T-helper 2 cell treated with Interferon-gamma antibody and Interleukin-4, amounts not matched to agents 5 μg/mL and 100 μg/mL, for 36 hours (primary cell): ENCODE results near the gene HPS5.
"Not testable (repeated sequence)": the region's sequence is repeated elsewhere in the genome, so short reads cannot be mapped to it uniquely, and the experiment has no call there.

ENCODE experiments used
- DNase-seq: peaks from one replicate; pipeline ENCODE4 v3.0.0; 2021; ENCODE audit warnings: low spot score
- H3K27ac Mint-ChIP-seq: one replicate; pipeline ENCODE4 v1.8.0; 2021; ENCODE audit warnings: mild to moderate bottlenecking, mixed read lengths
- H3K27me3 Mint-ChIP-seq: one replicate; pipeline ENCODE4 v1.8.0; 2021; ENCODE audit warnings: low read depth, mixed read lengths
- H3K36me3 Mint-ChIP-seq: one replicate; pipeline ENCODE4 v1.8.0; 2021; ENCODE audit warnings: low read depth, mixed read lengths
- H3K4me1 Mint-ChIP-seq: one replicate; pipeline ENCODE4 v1.8.0; 2021; ENCODE audit warnings: low read depth, mixed read lengths
- H3K4me3 Mint-ChIP-seq: one replicate; pipeline ENCODE4 v1.8.0; 2022; ENCODE audit warnings: mild to moderate bottlenecking, moderate library complexity, mixed read lengths
- H3K9me3 Mint-ChIP-seq: one replicate; pipeline ENCODE4 v1.8.0; 2021; ENCODE audit warnings: mixed read lengths

The HPS5 gene

DNA sequence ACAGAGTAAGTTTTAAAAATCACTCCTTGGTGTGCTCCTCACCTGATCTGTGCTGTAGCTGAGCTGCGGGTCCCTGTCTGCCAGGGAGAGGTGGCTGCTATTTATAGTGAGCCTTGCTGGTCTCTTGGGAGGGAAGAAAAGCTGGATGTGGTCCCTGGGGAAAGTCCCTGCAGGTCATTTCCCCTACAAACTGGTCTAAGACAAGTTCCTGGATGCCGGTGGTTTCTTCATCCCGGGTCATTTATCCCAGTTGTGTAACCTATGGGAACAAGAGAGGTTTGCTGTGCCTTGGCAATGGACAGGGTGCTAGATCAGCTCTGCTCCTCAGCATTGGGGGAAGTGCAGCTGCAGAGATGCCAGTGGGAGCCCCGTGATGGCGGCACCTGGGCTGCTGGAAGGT is 73.4 kb downstream of the HPS5 start, which contains the start of gene SAA2:
Gene SAA2 (minus strand): TSS at position 108 of the 400 bp plus-strand sequence. CDS start 657 bp downstream, outside the sequence.
- Mint-ChIP-seq H3K9me3 (no peaks in the 10 kb centered on the region), H3K36me3 (no peaks in the 10 kb centered on the region), H3K4me3 (no peak within 1 kb of the TSS), H3K4me1 (peaks cover 26% of the 10 kb centered on the region), H3K27me3 (peaks cover 2% of the 10 kb centered on the region), H3K27ac (no peak within 1 kb of the TSS)
- no peak for DNase-seq

- Mint-ChIP-seq H3K4me3 (peak overlapping the region; percentile 13), H3K4me1 (peaks cover 20% of the 10 kb centered on the region), H3K27ac (peak overlapping the region; percentile 61)
- H3K9me3 Mint-ChIP-seq, DNase-seq, H3K27me3 Mint-ChIP-seq, H3K36me3 Mint-ChIP-seq: not testable (repeated sequence)
Observed at GRCh38 chr11:18247191-18247581, 74.8 kb downstream of the HPS5 start.

DNA sequence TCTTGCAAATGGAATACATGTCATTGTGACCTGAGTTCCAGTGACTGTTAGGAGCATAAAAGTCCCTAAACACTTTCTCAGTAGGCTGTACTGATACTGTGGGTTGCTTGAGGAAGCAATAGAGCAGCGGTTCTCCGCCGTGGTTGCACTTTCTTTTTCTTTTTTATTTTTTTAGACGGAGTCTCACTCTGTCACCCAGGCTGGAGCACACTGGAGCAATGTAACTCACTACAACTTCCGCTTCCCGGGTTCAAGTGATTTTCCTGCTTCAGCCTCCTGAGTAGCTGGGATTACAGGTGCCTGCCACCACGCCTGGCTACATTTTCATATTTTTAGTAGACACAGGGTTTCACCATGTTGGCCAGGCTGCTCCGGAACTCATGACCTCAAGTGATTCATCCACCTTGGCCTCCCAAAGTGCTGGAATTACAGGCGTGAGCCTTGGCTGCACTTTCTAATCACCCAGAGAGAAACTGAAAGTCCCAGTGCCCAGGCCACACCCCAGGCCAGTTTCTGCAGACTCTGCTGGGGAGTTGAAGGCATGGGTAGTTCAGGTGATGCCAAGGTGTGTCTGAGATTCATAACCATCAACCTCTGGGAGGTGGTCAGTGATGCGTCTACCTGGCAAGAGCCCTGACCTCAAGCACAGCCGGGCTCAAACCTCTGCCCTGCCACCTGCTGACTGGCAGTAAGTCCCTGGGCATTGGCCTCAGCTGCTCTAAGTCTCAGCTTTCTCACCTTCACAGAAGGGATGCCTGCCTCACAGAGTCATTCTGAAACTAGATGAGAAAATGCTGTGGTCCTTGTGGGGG is 75.4 kb downstream of the HPS5 start:
- peak overlapping the region; percentile 89 for H3K27ac Mint-ChIP-seq
- DNase-seq = peak; percentile 37
- H3K4me1 Mint-ChIP-seq = peaks cover 20% of the 10 kb centered on the region
- H3K9me3 Mint-ChIP-seq, H3K27me3 Mint-ChIP-seq, H3K36me3 Mint-ChIP-seq: not testable (repeated sequence)
- peak overlapping the region; percentile 78 for H3K4me3 Mint-ChIP-seq

DNA sequence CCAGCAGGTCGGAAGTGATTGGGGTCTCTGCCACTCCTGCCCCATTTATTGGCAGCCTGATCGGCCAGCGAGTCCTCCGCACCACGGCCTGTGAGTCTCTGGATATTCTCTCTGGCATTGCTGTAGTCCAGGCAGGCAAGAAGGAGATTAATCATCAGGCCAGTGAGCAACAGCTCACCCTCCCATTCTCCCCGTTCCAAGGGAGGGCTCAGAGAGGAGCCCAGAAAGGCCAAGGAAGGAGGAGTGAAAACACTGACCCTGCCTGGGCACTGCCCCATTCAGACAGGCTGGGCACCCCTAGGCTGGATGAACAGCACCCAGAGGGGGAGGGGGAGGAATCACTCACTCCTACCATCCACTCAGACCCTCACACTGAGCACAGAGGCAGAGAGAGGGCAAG is 76.5 kb downstream of the HPS5 start:
- DNase-seq = no peak
- H3K4me3 Mint-ChIP-seq = no peak overlapping the region
- no peaks in the 10 kb centered on the region for H3K36me3 Mint-ChIP-seq
- peak overlapping the region; percentile 50 for H3K27ac Mint-ChIP-seq
- peaks cover 16% of the 10 kb centered on the region for H3K27me3 Mint-ChIP-seq
- H3K4me1 Mint-ChIP-seq = peaks cover 20% of the 10 kb centered on the region
- H3K9me3 Mint-ChIP-seq = no peaks in the 10 kb centered on the region

- peaks cover 18% of the 10 kb centered on the region for H3K4me1 Mint-ChIP-seq
- no peaks in the 10 kb centered on the region for H3K9me3 Mint-ChIP-seq
- DNase-seq = peak; percentile 59
- H3K27me3 Mint-ChIP-seq = peaks cover 28% of the 10 kb centered on the region
- H3K4me3 Mint-ChIP-seq = no peak overlapping the region
- no peaks in the 10 kb centered on the region for H3K36me3 Mint-ChIP-seq
- H3K27ac Mint-ChIP-seq = peak overlapping the region; percentile 40
Observed at GRCh38 chr11:18243783-18244362, 78.1 kb downstream of the HPS5 start.

DNA sequence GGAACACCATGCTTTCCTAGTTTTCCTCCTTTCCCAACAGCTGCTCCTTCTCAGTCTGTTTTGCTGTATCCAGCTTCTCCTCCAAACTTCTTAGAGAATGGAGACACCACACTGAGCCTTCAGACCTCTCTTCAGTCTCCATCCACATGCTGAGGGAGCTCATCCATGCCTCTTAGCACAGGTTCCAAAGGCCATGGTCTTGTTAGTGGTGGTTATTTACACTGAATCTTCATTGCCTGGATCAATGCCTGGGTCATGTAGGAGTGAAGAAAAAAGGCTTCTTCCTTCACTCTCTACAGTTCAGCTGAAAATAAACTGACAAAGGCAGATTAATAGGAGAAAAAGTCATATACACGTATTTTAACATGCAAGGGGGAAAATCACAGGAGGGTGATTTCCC is 82.3 kb downstream of the HPS5 start:
- Mint-ChIP-seq H3K27ac (no peak overlapping the region), H3K4me1 (peaks cover 8% of the 10 kb centered on the region), H3K9me3 (no peaks in the 10 kb centered on the region), H3K36me3 (no peaks in the 10 kb centered on the region), H3K27me3 (peaks cover 56% of the 10 kb centered on the region), H3K4me3 (no peak overlapping the region)
- no peak for DNase-seq

- Mint-ChIP-seq H3K27me3 (peaks cover 60% of the 10 kb centered on the region), H3K9me3 (no peaks in the 10 kb centered on the region), H3K4me1 (no peaks in the 10 kb centered on the region), H3K4me3 (no peak within 1 kb of the TSS), H3K27ac (no peak within 1 kb of the TSS), H3K36me3 (no peaks in the 10 kb centered on the region)
- DNase-seq = no peak
Observed at GRCh38 chr11:18236664-18237356, 85.1 kb downstream of the HPS5 start, which contains the start of gene SAA4. SAA4 (minus strand) TSS chr11:18236802; CDS start chr11:18235926, 876 bp downstream.

DNA sequence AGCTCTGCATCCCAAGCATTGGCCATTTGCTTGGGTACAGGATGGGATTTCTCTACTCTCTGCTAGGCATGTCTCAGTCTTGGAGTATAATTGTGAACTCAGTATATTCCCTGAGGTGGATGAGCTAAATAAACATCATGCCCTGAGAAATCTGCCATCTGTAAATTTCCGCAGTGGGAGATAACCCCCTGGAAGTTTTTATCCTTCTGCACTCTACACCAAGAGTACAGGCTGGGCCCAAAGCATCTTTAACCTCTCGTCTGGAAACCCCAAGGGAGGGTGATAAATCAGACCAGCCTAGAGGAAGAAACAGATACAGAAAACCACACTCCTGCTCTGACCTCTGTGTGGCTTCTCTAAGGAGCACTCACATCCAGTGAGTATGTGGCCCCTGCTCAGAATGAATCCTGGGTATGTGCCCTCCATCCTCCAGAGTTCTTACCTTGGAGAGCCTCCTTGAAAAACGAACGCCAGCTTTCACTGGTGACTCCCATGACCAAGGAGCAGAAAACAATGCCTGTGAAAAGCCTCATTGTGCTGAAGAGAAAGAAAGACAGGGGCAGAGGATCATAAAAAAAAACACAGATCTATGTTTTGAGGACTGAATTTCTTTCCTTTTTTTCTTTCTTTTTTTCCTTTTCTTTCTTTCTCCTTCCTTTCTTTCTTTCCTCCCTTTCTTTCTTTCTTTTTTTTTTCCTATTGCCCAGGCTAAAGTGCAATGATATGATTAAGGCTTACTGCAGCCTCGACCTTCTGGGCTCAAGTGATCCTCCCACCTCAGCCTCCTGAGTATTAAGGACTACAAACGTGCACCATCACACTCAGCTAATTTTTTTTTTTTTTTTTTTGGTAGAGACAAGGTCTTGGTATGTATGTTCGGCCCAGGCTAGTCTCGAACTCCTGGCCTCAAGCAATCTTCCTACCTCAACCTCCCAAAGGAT is 86.3 kb downstream of the HPS5 start:
- H3K9me3 Mint-ChIP-seq = no peaks in the 10 kb centered on the region
- no peaks in the 10 kb centered on the region for H3K4me1 Mint-ChIP-seq
- DNase-seq = no peak
- H3K27ac Mint-ChIP-seq = no peak overlapping the region
- H3K4me3 Mint-ChIP-seq = no peak overlapping the region
- no peaks in the 10 kb centered on the region for H3K36me3 Mint-ChIP-seq
- H3K27me3 Mint-ChIP-seq = peaks cover 52% of the 10 kb centered on the region

DNA sequence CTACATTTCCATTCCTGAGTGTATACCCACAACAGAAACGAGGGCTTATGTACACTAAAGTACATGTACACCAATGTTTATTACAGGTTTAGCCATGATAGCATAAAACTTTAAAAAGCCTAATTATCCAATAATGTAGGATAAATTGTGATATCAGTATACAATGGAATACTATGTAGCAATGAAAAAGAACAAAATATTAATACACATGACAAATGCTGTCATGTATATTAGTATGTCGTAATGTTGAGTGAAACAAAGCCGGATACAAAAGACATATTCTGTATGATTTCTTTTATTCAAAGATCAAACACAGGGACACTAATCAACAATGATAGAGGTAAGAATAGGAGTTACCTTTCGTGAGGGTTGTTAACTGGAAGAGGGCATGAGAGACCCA is 88.0 kb downstream of the HPS5 start:
- Mint-ChIP-seq H3K4me3 (no peak overlapping the region), H3K4me1 (no peaks in the 10 kb centered on the region), H3K27ac (no peak overlapping the region), H3K27me3 (peaks cover 37% of the 10 kb centered on the region), H3K9me3 (no peaks in the 10 kb centered on the region), H3K36me3 (no peaks in the 10 kb centered on the region)
- DNase-seq = no peak

DNA sequence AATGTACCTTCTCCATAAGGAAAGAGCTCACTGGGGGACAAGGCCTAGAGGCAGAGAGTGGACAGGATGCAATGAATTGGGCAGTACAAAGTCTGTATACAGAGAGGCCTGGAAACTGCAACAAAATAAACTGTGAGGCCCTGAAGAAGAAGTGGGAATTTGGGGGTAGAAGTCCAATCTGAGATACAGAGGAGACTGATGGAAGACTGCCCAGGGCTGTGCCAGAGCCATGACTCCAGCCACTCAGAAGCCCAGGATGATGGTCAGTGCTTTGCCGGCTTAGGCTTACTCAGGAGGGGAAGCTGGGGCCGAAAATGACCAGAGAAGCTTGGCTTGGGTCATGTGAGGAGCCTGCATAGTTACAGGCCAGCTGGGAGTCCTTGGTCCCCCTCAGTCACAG is 91.1 kb downstream of the HPS5 start:
- no peaks in the 10 kb centered on the region for H3K36me3 Mint-ChIP-seq
- H3K4me3 Mint-ChIP-seq = no peak overlapping the region
- H3K9me3 Mint-ChIP-seq = no peaks in the 10 kb centered on the region
- H3K27ac Mint-ChIP-seq = no peak overlapping the region
- no peaks in the 10 kb centered on the region for H3K4me1 Mint-ChIP-seq
- H3K27me3 Mint-ChIP-seq = peaks cover 19% of the 10 kb centered on the region
- no peak for DNase-seq

DNA sequence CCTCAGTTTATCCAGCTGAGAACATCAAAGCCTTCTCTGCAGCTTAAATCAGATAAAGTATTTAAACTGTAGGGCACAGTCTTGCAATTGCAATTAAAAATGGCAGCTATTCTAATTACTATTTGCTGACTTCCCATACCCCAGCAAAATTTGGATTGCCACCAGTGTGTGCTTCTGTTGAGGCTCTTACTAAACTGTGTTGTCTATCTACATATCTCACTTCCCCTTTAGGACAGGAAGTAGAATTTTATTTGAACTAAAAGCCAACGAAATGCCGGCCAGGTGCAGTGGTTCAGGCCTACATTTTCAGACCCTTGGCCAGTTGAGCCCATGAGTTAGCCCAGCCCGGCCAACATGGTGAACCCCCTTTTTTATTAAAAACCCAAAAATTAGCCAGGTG is 92.4 kb downstream of the HPS5 start:
- Mint-ChIP-seq H3K27ac (no peak overlapping the region), H3K9me3 (no peaks in the 10 kb centered on the region)

More for the DNA sequence above, 92.4 kb downstream of the HPS5 start:
- Mint-ChIP-seq H3K4me3 (no peak overlapping the region), H3K36me3 (no peaks in the 10 kb centered on the region), H3K4me1 (no peaks in the 10 kb centered on the region), H3K27me3 (peaks cover 17% of the 10 kb centered on the region)
- no peak for DNase-seq
